Cardiac muscle cell (in vitro differentiated cells and primary cell): Measurements from ENCODE around the gene KDM4B. TPM values are rescaled to one million over a fixed set of nuclear protein-coding genes. Genes with fewer than 3 reads are reported as not detected.

Experiments
- DNase-seq, 2 donors: peaks; one replicate each; pipeline versions ENCODE4 v3.0.0 to v3.0.0-alpha.2; 2010 to 2017; ENCODE audit warnings: low read depth in 1 of 2, low spot score in 1 of 2
- H3K27ac ChIP-seq: fragments of 200-600 bp; sonication (generic); 2 replicates; pipeline ENCODE4 v1.5.1; 2016
- H3K27me3 ChIP-seq: fragments of 200-600 bp; sonication (generic); 2 replicates; pipeline ENCODE4 v1.6.0; 2016; ENCODE audit warnings: control low read depth
- H3K36me3 ChIP-seq: fragments of 200-600 bp; sonication (generic); 2 replicates; pipeline ENCODE4 v1.5.1; 2016; ENCODE audit warnings: control low read depth
- H3K4me1 ChIP-seq: fragments of 200-600 bp; sonication (generic); 2 replicates; pipeline ENCODE4 v1.8.1; 2017; ENCODE audit warnings: low read depth, mild to moderate bottlenecking, mixed run types
- H3K4me3 ChIP-seq: fragments of 200-600 bp; sonication (generic); 2 replicates; pipeline ENCODE4 v1.5.1; 2016; ENCODE audit warnings: mild to moderate bottlenecking
- H3K9me3 ChIP-seq: fragments of 200-600 bp; sonication (generic); 2 replicates; pipeline ENCODE4 v1.5.1; 2017; ENCODE audit warnings: low read depth, mild to moderate bottlenecking, control low read depth
- CTCF ChIP-seq: IDR thresholded peaks from 2 replicates; pipeline ENCODE4 v1.5.1; 2012; ENCODE audit warnings: low read depth, mild to moderate bottlenecking, low read length
- polyA plus RNA-seq: library from polyadenylated mRNA; unstranded; fragments of >200 nt; fragmentation: Nextera tagmentation; extraction: Ambion mirVana; gene quantifications from 2 replicates; pipeline ENCODE4 v1.2.1, GENCODE V29; 2016
- total RNA-seq: library from RNA; depleted of rRNA; stranded (reverse); fragments of >200 nt; gene quantifications from 2 replicates; pipeline ENCODE4 v1.2.3, GENCODE V29; 2016

The KDM4B gene
- total and polyA plus RNA-seq, 2 experiments from 2014 or later: 74.6 to 90.6 TPM

GRCh38 chr19:5179256-5179655 is 210.3 kb downstream of the KDM4B start:
- H3K27ac ChIP-seq: no peak overlapping the region
- DNase-seq: no peak
- no peaks in the 10 kb centered on the region for H3K9me3 ChIP-seq

GRCh38 chr19:5181329-5181728 is 212.4 kb downstream of the KDM4B start:
- Histone ChIP-seq H3K4me1 (peaks cover 5% of the 10 kb centered on the region), H3K36me3 (no peaks in the 10 kb centered on the region), H3K4me3 (no peak overlapping the region), H3K27me3 (no peaks in the 10 kb centered on the region), H3K9me3 (no peaks in the 10 kb centered on the region), H3K27ac (no peak overlapping the region)
- TF ChIP-seq CTCF: no peak
- no peak for DNase-seq

More at GRCh38 chr19:5179256-5179655, 210.3 kb downstream of the KDM4B start:
- Histone ChIP-seq H3K4me3 (no peak overlapping the region), H3K36me3 (no peaks in the 10 kb centered on the region), H3K27me3 (no peaks in the 10 kb centered on the region), H3K4me1 (peaks cover 5% of the 10 kb centered on the region)
- no peak for TF ChIP-seq CTCF

- H3K27me3 ChIP-seq: no peaks in the 10 kb centered on the region
- no peaks in the 10 kb centered on the region for H3K9me3 ChIP-seq
- H3K4me1 ChIP-seq: no peaks in the 10 kb centered on the region
- DNase-seq: no peak
- no peaks in the 10 kb centered on the region for H3K36me3 ChIP-seq
- no peak overlapping the region for H3K27ac ChIP-seq
- no peak for TF ChIP-seq CTCF
- no peak overlapping the region for H3K4me3 ChIP-seq
Observed at GRCh38 chr19:5182751-5183150, 213.8 kb downstream of the KDM4B start.

- no peak for DNase-seq
- no peak overlapping the region for H3K4me3 ChIP-seq
- H3K36me3 ChIP-seq: no peaks in the 10 kb centered on the region
- no peak for TF ChIP-seq CTCF
- no peaks in the 10 kb centered on the region for H3K9me3 ChIP-seq
- no peak overlapping the region for H3K27ac ChIP-seq
- H3K4me1 ChIP-seq: no peaks in the 10 kb centered on the region
- H3K27me3 ChIP-seq: no peaks in the 10 kb centered on the region
Observed at GRCh38 chr19:5183616-5184015, 214.7 kb downstream of the KDM4B start.

- Histone ChIP-seq H3K36me3 (no peaks in the 10 kb centered on the region), H3K4me3 (no peak overlapping the region), H3K4me1 (no peaks in the 10 kb centered on the region), H3K27me3 (no peaks in the 10 kb centered on the region), H3K27ac (no peak overlapping the region), H3K9me3 (no peaks in the 10 kb centered on the region)
- no peak for TF ChIP-seq CTCF
- no peak for DNase-seq
Observed at GRCh38 chr19:5184930-5185329, 216.0 kb downstream of the KDM4B start.
